Gastroesophageal sphincter (tissue), 4 donors: ENCODE measurements around the gene PAXIP1. TPM values are rescaled to one million over a fixed set of nuclear protein-coding genes. Genes with fewer than 3 reads are reported as not detected.

Experiments used
- ATAC-seq: fragments of 150-250 bp; one replicate; pipeline ENCODE4 v1.9.1; 2016; ENCODE audit warnings: mild to moderate bottlenecking, moderate library complexity
- H3K27ac ChIP-seq, 4 donors: fragments of 200-600 bp; sonication (generic) in 3 of 4; 1 replicate in 3 of 4; 2 replicates in 1 of 4; pipeline ENCODE4 v1.5.1; 2016 to 2019
- H3K27me3 ChIP-seq: fragments of 200-600 bp; sonication (generic); one replicate; pipeline ENCODE4 v1.5.1; 2019
- H3K36me3 ChIP-seq, 2 donors: fragments of 200-600 bp; sonication (generic); one replicate each; pipeline ENCODE4 v1.5.1; 2019; ENCODE audit warnings: control low read depth in 1 of 2
- H3K4me1 ChIP-seq, 3 donors: fragments of 200-600 bp; sonication (generic); 1 replicate in 2 of 3; 2 replicates in 1 of 3; pipeline ENCODE4 v1.5.1; 2016 to 2019; ENCODE audit warnings: control low read depth in 2 of 3
- H3K4me3 ChIP-seq, 2 donors: fragments of 200-600 bp; sonication (generic); one replicate each; pipeline ENCODE4 v1.5.1; 2019; ENCODE audit warnings: mild to moderate bottlenecking in 1 of 2, moderate library complexity in 1 of 2
- H3K9me3 ChIP-seq, 3 donors: fragments of 200-600 bp; sonication (generic); one replicate each; pipeline ENCODE4 v1.5.1; 2017 to 2019; ENCODE audit warnings: control low read depth in 2 of 3
- EP300 ChIP-seq: sonication (generic); formaldehyde crosslinking; IDR thresholded peaks from one replicate; pipeline ENCODE4 v1.6.1; 2017; ENCODE audit warnings: antibody characterized with exemption, mild to moderate bottlenecking
- POLR2A ChIP-seq, 2 donors: fragments of 450-650 bp; IDR thresholded peaks; one replicate each; pipeline ENCODE4 v1.6.1; 2017; ENCODE audit warnings: antibody characterized with exemption in 2 of 2, mild to moderate bottlenecking in 2 of 2, moderate library complexity in 1 of 2
- POLR2AphosphoS5 ChIP-seq: sonication (generic); formaldehyde crosslinking; IDR thresholded peaks from one replicate; pipeline ENCODE4 v1.6.1; 2017; ENCODE audit warnings: antibody characterized with exemption
- whole genome bisulfite sequencing, 2 donors: methylation state at CpG; one replicate each; pipeline ENCODE4 v1.1.5; 2018; ENCODE audit warnings: low coverage in 1 of 2; 5-methylcytosine and 5-hydroxymethylcytosine counted together
- total RNA-seq, 4 donors: library from RNA; depleted of rRNA; stranded (reverse); fragments of >200 nt; gene quantifications; one replicate each; pipeline ENCODE4 v1.1.0, GENCODE V29; 2016
- TF ChIP-seq, protein P1 (sequence below), 4 experiments: fragments of 200-600 bp in 2 of 4; fragments of 450-650 bp in 2 of 4; sonication (generic) in 1 of 4; IDR thresholded peaks; one replicate each; pipeline ENCODE4 v1.5.1; 2017 to 2019; ENCODE audit warnings: antibody characterized with exemption in 4 of 4, mild to moderate bottlenecking in 2 of 4, moderate library complexity in 2 of 4

The PAXIP1 gene
- total RNA-seq, 4 donors from 2014 or later: 8.1 to 14.3 (median 10.6) TPM

DNA sequence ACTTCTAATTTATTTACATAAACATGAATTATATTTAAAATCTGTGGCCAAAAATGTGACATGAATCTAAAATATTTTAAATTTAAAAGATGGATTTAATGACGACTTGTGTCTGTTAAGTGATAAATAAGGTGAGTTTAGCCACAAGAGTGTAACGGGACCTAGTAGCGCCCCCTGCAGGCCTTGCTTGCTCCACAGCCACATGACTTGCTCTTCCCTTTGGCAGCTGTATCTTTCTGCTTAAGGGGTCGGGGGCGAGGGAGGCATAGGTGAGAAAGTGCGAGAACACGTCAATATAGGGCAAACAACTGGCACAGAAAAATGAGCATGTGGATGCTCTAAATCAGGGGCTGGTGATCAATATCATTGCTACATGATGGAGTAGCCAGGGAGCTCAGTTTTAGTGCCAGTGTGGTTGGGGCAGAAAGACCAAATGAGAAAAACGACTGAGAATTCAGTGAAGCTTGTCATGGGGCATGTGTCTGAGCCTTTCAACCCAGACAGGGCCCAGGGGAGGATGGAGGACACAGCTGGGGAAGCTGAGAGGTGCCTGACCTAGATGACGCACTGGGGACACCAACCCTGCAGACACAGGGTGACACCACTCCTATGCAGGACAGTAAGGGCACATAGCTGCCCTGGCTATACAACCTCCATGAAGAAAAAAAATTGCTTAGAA, 49.8 kb downstream of the PAXIP1 start:
- TF ChIP-seq POLR2A (IDR thresholded peaks at IDR 0.05) (no peak), EP300 (no peak), POLR2AphosphoS5 (no peak)
- TF ChIP-seq, protein P1, sequence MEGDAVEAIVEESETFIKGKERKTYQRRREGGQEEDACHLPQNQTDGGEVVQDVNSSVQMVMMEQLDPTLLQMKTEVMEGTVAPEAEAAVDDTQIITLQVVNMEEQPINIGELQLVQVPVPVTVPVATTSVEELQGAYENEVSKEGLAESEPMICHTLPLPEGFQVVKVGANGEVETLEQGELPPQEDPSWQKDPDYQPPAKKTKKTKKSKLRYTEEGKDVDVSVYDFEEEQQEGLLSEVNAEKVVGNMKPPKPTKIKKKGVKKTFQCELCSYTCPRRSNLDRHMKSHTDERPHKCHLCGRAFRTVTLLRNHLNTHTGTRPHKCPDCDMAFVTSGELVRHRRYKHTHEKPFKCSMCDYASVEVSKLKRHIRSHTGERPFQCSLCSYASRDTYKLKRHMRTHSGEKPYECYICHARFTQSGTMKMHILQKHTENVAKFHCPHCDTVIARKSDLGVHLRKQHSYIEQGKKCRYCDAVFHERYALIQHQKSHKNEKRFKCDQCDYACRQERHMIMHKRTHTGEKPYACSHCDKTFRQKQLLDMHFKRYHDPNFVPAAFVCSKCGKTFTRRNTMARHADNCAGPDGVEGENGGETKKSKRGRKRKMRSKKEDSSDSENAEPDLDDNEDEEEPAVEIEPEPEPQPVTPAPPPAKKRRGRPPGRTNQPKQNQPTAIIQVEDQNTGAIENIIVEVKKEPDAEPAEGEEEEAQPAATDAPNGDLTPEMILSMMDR (IDR thresholded peaks at IDR 0.05): peak; percentile 22 to 62 (median 36)
- H3K4me1 ChIP-seq: no peaks in the 10 kb centered on the region
- no peak overlapping the region for H3K27ac ChIP-seq
- peaks cover 0 to 91% of the 10 kb centered on the region in 2 donors for H3K36me3 ChIP-seq
- 48 to 66% methylated on average over 5 to 9 of the region's 9 CpGs for WGBS, 2 donors
- H3K9me3 ChIP-seq: no peaks in the 10 kb centered on the region
- H3K27me3 ChIP-seq: no peaks in the 10 kb centered on the region
- H3K4me3 ChIP-seq: no peak overlapping the region
- ATAC-seq: no peak

DNA sequence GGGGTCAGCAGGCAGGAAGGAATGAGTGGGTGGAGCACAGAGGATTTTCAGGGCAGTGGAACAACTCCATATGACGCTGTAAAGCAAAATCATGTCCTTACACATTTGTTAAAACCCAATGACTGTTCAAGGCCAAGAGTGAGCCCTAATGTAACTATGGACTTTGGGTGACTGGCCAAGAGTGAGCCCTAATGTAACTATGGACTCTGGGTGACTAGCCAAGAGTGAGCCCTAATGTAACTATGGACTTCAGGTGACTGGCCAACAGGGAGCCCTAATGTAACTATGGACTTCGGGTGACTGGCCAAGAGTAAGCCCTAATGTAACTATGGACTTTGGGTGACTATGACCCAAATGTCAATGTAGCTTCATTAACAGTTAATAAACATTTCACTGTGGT, 52.0 kb downstream of the PAXIP1 start:
- no peaks in the 10 kb centered on the region for H3K27me3 ChIP-seq
- TF ChIP-seq POLR2AphosphoS5: no peak
- TF ChIP-seq, protein P1 (IDR thresholded peaks at IDR 0.05): no peak
- no peak for TF ChIP-seq EP300
- TF ChIP-seq POLR2A (IDR thresholded peaks at IDR 0.05): no peak
- H3K4me1 ChIP-seq: no peaks in the 10 kb centered on the region
- no peak overlapping the region for H3K27ac ChIP-seq
- no peaks in the 10 kb centered on the region for H3K9me3 ChIP-seq
- no peak for ATAC-seq
- 83 to 90% methylated on average over 2 of the region's 2 CpGs for WGBS, 2 donors
- H3K4me3 ChIP-seq: no peak overlapping the region
- peaks cover 0 to 94% of the 10 kb centered on the region in 2 donors for H3K36me3 ChIP-seq

DNA sequence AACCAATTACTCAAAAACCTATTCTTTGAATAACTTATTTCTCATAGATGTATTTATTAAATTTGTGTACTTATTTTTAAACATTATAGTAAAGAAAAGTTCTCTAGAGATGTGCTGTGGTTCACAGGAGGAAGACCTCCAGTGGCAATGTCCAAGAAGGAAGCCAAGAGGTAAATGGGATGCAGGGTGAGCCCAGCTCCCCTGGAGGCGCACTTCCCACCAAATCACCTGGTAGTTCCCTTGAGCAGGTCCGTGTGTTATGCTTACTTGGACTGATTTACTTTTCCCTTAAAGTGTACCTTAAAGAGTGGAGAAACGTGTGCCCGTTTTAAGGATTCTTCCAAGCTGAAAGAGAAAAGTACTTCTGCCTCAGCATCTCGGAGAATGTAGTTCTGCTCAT, 55.3 kb downstream of the PAXIP1 start:
- H3K36me3 ChIP-seq: peaks cover 0 to 94% of the 10 kb centered on the region in 2 donors

DNA sequence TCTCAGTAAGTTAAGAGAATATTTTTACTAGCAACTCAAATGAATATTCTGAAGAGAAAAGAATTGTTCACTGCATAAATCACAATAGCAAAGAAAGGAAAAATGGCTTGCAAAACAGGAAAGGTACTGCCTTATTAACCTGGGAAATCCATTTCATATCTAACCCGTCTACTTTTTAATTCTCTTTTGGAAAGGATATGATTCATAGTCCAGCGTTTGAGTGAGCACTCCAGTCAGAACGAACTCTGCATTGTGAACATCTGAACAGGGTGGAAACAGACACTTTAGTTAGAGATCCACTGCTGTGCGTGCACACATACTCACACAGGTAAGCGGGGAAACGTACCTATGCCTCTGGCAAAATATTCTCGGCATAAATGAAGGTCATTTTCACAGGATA, 56.8 kb downstream of the PAXIP1 start:
- no peaks in the 10 kb centered on the region for H3K27me3 ChIP-seq
- no peak overlapping the region for H3K4me3 ChIP-seq
- peaks cover 0 to 6% (median 0%) of the 10 kb centered on the region in 3 donors for H3K4me1 ChIP-seq
- ATAC-seq: no peak
- H3K36me3 ChIP-seq: peaks cover 0 to 88% of the 10 kb centered on the region in 2 donors
- WGBS, 2 donors: 75 to 86% methylated on average over 5 to 7 of the region's 7 CpGs
- no peaks in the 10 kb centered on the region for H3K9me3 ChIP-seq
- TF ChIP-seq, protein P1 (IDR thresholded peaks at IDR 0.05): no peak
- TF ChIP-seq EP300 (no peak), POLR2A (IDR thresholded peaks at IDR 0.05) (no peak), POLR2AphosphoS5 (no peak)
- no peak overlapping the region for H3K27ac ChIP-seq

More for the DNA sequence above, 55.3 kb downstream of the PAXIP1 start:
- Histone ChIP-seq H3K27ac (no peak overlapping the region), H3K9me3 (no peaks in the 10 kb centered on the region), H3K4me1 (peaks cover 0 to 4% (median 0%) of the 10 kb centered on the region in 3 donors), H3K4me3 (no peak overlapping the region), H3K27me3 (no peaks in the 10 kb centered on the region)
- WGBS, 2 donors: 70 to 78% methylated on average over 2 to 5 of the region's 5 CpGs
- ATAC-seq: no peak
- TF ChIP-seq, protein P1 (IDR thresholded peaks at IDR 0.05): no peak
- TF ChIP-seq POLR2A (IDR thresholded peaks at IDR 0.05) (no peak), EP300 (no peak), POLR2AphosphoS5 (no peak)

DNA sequence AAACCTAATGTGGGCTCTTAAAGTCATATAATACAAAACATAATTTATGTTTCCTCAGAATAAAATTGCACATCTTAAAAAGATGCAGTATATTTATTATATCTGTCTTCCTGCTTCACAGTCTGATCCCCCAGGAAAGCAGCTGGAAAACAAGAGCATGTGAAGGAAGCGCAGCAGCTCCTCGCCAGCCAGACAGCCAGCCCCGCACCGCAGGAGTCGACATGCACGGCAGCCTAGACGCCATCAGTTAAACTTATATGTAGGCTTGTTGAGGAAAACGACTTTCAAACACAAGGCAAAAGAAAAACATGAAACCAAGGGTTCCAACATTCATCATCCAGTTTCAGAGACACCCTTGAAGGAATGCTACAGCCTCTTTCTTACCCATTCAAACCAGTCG, 59.0 kb downstream of the PAXIP1 start:
- Histone ChIP-seq H3K36me3 (peaks cover 0 to 69% of the 10 kb centered on the region in 2 donors), H3K27me3 (no peaks in the 10 kb centered on the region), H3K9me3 (no peaks in the 10 kb centered on the region), H3K27ac (no peak overlapping the region), H3K4me3 (no peak overlapping the region), H3K4me1 (peaks cover 0 to 6% (median 0%) of the 10 kb centered on the region in 3 donors)
- TF ChIP-seq POLR2A (IDR thresholded peaks at IDR 0.05): no peak
- TF ChIP-seq EP300: no peak
- no peak for TF ChIP-seq POLR2AphosphoS5
- TF ChIP-seq, protein P1 (IDR thresholded peaks at IDR 0.05): no peak
- 89 to 90% methylated on average over 4 to 8 of the region's 9 CpGs for WGBS, 2 donors
- no peak for ATAC-seq
